ENCODE measurements around the gene SVOP. TPM values are rescaled to one million over a fixed set of nuclear protein-coding genes. Genes with fewer than 3 reads are reported as not detected.

The SVOP gene
- total and polyA plus RNA-seq, 3 donors from 2014 or later = 0.31 to 0.37 (median 0.31) TPM

- DNase-seq = no peak
- 52 to 59% methylated on average over 2 of the region's 2 CpGs for WGBS, 2 donors
- no peak overlapping the region for H3K27ac ChIP-seq
- intact Hi-C loops (cut with DNase I; ENCODE audit: low total_unique reads) = no loop called here
- no peaks in the 10 kb centered on the region for H3K27me3 ChIP-seq
- no peaks in the 10 kb centered on the region for H3K9me3 ChIP-seq
- H3K4me1 ChIP-seq = no peaks in the 10 kb centered on the region
- no peak overlapping the region for H3K4me3 ChIP-seq
- TF ChIP-seq CTCF (IDR thresholded peaks at IDR 0.05) (no peak), POLR2A (IDR thresholded peaks at IDR 0.05) (no peak)
- H3K36me3 ChIP-seq (ENCODE audit: low read depth, missing control alignments) = no peaks in the 10 kb centered on the region
Observed at GRCh38 chr12:108985750-108986149, 35.1 kb downstream of the SVOP start.

GRCh38 chr12:108983227-108983626, 37.6 kb downstream of the SVOP start:
- no peak overlapping the region for H3K4me3 ChIP-seq
- no peaks in the 10 kb centered on the region for H3K4me1 ChIP-seq
- 92 to 100% methylated on average over 1 of the region's 1 CpG for WGBS, 2 donors
- H3K27ac ChIP-seq = no peak overlapping the region
- intact Hi-C loops (cut with DNase I; ENCODE audit: low total_unique reads) = no loop called here
- TF ChIP-seq CTCF (IDR thresholded peaks at IDR 0.05) (no peak), POLR2A (IDR thresholded peaks at IDR 0.05) (no peak)
- H3K36me3 ChIP-seq (ENCODE audit: low read depth, missing control alignments) = no peaks in the 10 kb centered on the region
- no peak for DNase-seq
- no peaks in the 10 kb centered on the region for H3K9me3 ChIP-seq
- no peaks in the 10 kb centered on the region for H3K27me3 ChIP-seq

- TF ChIP-seq CTCF (IDR thresholded peaks at IDR 0.05) = no peak
- TF ChIP-seq POLR2A (IDR thresholded peaks at IDR 0.05) = no peak
- Histone ChIP-seq H3K4me1 (no peaks in the 10 kb centered on the region), H3K27ac (no peak overlapping the region), H3K27me3 (no peaks in the 10 kb centered on the region), H3K9me3 (no peaks in the 10 kb centered on the region), H3K4me3 (no peak overlapping the region), H3K36me3 (ENCODE audit: low read depth, missing control alignments) (no peaks in the 10 kb centered on the region)
- intact Hi-C loops (cut with DNase I; ENCODE audit: low total_unique reads) = no loop called here
- DNase-seq = no peak
Observed at GRCh38 chr12:108982621-108983219, 38.1 kb downstream of the SVOP start.

- no peaks in the 10 kb centered on the region for H3K27me3 ChIP-seq
- DNase-seq = no peak
- no peak overlapping the region for H3K4me3 ChIP-seq
- intact Hi-C loops (cut with DNase I; ENCODE audit: low total_unique reads) = no loop called here
- H3K27ac ChIP-seq = no peak overlapping the region
- H3K9me3 ChIP-seq = no peaks in the 10 kb centered on the region
- no peaks in the 10 kb centered on the region for H3K4me1 ChIP-seq
- WGBS, 2 donors = 77% methylated on average over 4 of the region's 4 CpGs
- no peak for TF ChIP-seq POLR2A (IDR thresholded peaks at IDR 0.05)
- TF ChIP-seq CTCF (IDR thresholded peaks at IDR 0.05) = no peak
- H3K36me3 ChIP-seq (ENCODE audit: low read depth, missing control alignments) = no peaks in the 10 kb centered on the region
Observed at GRCh38 chr12:108981835-108982234, 39.0 kb downstream of the SVOP start.

All from testis (tissue), 3 donors.